ENCODE data around the gene PPP1R9B.

DNA sequence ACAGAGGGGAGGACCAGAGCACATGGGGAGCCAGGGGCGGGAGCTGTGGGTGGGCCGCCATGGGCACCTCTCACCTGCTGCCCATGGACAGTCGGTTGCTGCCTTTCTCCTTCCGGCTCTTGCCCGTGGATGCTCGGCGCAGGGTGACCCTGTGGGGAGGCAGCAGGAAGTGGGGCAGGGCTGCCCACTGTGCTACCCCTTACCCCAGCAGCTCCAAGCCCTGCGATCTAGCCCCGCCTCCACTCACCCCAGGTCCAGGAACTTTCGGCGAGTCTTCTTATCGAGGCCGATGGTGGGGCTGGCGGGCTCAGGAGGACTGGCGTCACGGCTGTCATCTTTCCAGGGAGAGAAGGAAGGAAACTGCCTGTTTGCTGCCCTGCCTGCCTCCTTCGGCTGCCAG, 34.7 kb downstream of the PPP1R9B start:
- TF ChIP-seq POLR2A (IDR thresholded peaks at IDR 0.05) (no peak), EP300 (IDR thresholded peaks at IDR 0.05) (no peak)
- TF ChIP-seq, protein P1, sequence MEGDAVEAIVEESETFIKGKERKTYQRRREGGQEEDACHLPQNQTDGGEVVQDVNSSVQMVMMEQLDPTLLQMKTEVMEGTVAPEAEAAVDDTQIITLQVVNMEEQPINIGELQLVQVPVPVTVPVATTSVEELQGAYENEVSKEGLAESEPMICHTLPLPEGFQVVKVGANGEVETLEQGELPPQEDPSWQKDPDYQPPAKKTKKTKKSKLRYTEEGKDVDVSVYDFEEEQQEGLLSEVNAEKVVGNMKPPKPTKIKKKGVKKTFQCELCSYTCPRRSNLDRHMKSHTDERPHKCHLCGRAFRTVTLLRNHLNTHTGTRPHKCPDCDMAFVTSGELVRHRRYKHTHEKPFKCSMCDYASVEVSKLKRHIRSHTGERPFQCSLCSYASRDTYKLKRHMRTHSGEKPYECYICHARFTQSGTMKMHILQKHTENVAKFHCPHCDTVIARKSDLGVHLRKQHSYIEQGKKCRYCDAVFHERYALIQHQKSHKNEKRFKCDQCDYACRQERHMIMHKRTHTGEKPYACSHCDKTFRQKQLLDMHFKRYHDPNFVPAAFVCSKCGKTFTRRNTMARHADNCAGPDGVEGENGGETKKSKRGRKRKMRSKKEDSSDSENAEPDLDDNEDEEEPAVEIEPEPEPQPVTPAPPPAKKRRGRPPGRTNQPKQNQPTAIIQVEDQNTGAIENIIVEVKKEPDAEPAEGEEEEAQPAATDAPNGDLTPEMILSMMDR (IDR thresholded peaks at IDR 0.05), result no peak

Data from tibial nerve (tissue), 4 donors.